Gastroesophageal sphincter (tissue), 3 donors: Measurements from ENCODE around the gene MYL12B.

Source experiments
- CTCF ChIP-seq, 4 experiments: fragments of 200-600 bp in 2 of 4; fragments of 450-650 bp in 2 of 4; sonication (generic) in 1 of 4; IDR thresholded peaks; one replicate each; pipeline ENCODE4 v1.5.1; 2017 to 2019; ENCODE audit warnings: antibody characterized with exemption in 4 of 4, mild to moderate bottlenecking in 2 of 4, moderate library complexity in 2 of 4
- EP300 ChIP-seq: sonication (generic); formaldehyde crosslinking; IDR thresholded peaks from one replicate; pipeline ENCODE4 v1.6.1; 2017; ENCODE audit warnings: antibody characterized with exemption, mild to moderate bottlenecking
- POLR2AphosphoS5 ChIP-seq: sonication (generic); formaldehyde crosslinking; IDR thresholded peaks from one replicate; pipeline ENCODE4 v1.6.1; 2017; ENCODE audit warnings: antibody characterized with exemption

GRCh38 chr18:3250237-3251107 lies 11.5 kb upstream of the MYL12B start:
- TF ChIP-seq CTCF (IDR thresholded peaks at IDR 0.05) (no peak), EP300 (no peak), POLR2AphosphoS5 (peak; percentile 76)
